Measurements from ENCODE around the gene RAX2. TPM values are rescaled to one million over a fixed set of nuclear protein-coding genes. Genes with fewer than 3 reads are reported as not detected.
A peak's percentile ranks its signal among the peaks of the same experiment; 100 is the strongest.

The RAX2 gene
- total and polyA plus RNA-seq, 9 of the 15 experiments (the other 6 are each of a cell fraction or from before 2014, with no cell fraction given) = not detected

GRCh38 chr19:3732108-3732507 is 39.9 kb downstream of the RAX2 start (continued):
- TF ChIP-seq ZBTB5 (IDR thresholded peaks at IDR 0.05) = no peak
- no peak for TF ChIP-seq CAMTA2 (CRISPR knock-in tag; conservative IDR thresholded peaks at IDR 0.05)
- peak; percentile 96 for TF ChIP-seq RBM25 (IDR thresholded peaks at IDR 0.05; ENCODE audit: low read depth, low read length, severe bottlenecking)
- TF ChIP-seq ZNF696 (CRISPR knock-in tag; conservative IDR thresholded peaks at IDR 0.05) = no peak
- TF ChIP-seq ZNF785 (CRISPR knock-in tag; IDR thresholded peaks at IDR 0.05) = no peak
- TF ChIP-seq NR0B1 (IDR thresholded peaks at IDR 0.05; ENCODE audit: partially characterized antibody) = no peak
- no peak for TF ChIP-seq ATF2 (CRISPR knock-in tag; IDR thresholded peaks at IDR 0.05)
- TF ChIP-seq CEBPZ (IDR thresholded peaks at IDR 0.05; ENCODE audit: borderline replicate concordance, low read depth, low read length) = no peak
- TF ChIP-seq TCFL5 (CRISPR knock-in tag; conservative IDR thresholded peaks at IDR 0.05) = no peak
- no peak for TF ChIP-seq KLF13 (tag; IDR thresholded peaks at IDR 0.05; ENCODE audit: borderline replicate concordance, low read depth)
- TF ChIP-seq KDM1A (IDR thresholded peaks at IDR 0.05) = peak; percentile 25 to 59; a peak in 1 of 4 replicates
- no peak for TF ChIP-seq CREB3 (tag; conservative IDR thresholded peaks at IDR 0.05; ENCODE audit: low read depth)
- TF ChIP-seq ARHGAP35 (IDR thresholded peaks at IDR 0.05; ENCODE audit: partially characterized antibody) = no peak
- no peak for TF ChIP-seq ETS2 (tag; IDR thresholded peaks at IDR 0.05; ENCODE audit: borderline replicate concordance, poor library complexity, severe bottlenecking)
- TF ChIP-seq SMARCA4 (IDR thresholded peaks at IDR 0.05) = no peak
- peak; percentile 85 for TF ChIP-seq BCOR (IDR thresholded peaks at IDR 0.05)
- no peak for TF ChIP-seq ZNF444 (CRISPR knock-in tag; IDR thresholded peaks at IDR 0.05)
- no peak for TF ChIP-seq ZKSCAN8 (CRISPR knock-in tag; IDR thresholded peaks at IDR 0.05)
- no peak for TF ChIP-seq NBN (IDR thresholded peaks at IDR 0.05; ENCODE audit: low read depth)
- no peak for TF ChIP-seq SUPT5H (IDR thresholded peaks at IDR 0.05)
- TF ChIP-seq SMARCA5 (IDR thresholded peaks at IDR 0.05) = peak; percentile 97
- no peak for TF ChIP-seq SP1 (CRISPR knock-in tag; IDR thresholded peaks at IDR 0.05)

All from K562 (cell line).